ENCODE results near the gene RCOR1. TPM values are rescaled to one million over a fixed set of nuclear protein-coding genes. Genes with fewer than 3 reads are reported as not detected.

Gene RCOR1
- total and polyA plus RNA-seq, 8 donors = 33.2 to 80.3 (median 63.6) TPM

- intact Hi-C loops (cut with DNase I) = no loop called here
- H3K36me3 ChIP-seq = peaks cover 0 to 19% of the 10 kb centered on the region in 2 donors
- peaks cover 0 to 5% of the 10 kb centered on the region in 2 donors for H3K9me3 ChIP-seq
- TF ChIP-seq CTCF (IDR thresholded peaks at IDR 0.05) = no peak
- ATAC-seq (no peak), DNase-seq (no peak)
- no peaks in the 10 kb centered on the region for H3K4me1 ChIP-seq
- no peaks in the 10 kb centered on the region for H3K27me3 ChIP-seq
- H3K27ac ChIP-seq = no peak overlapping the region
- H3K4me3 ChIP-seq = no peak overlapping the region
Measured at GRCh38 chr14:102746634-102747438, 154.4 kb downstream of the RCOR1 start.

DNA sequence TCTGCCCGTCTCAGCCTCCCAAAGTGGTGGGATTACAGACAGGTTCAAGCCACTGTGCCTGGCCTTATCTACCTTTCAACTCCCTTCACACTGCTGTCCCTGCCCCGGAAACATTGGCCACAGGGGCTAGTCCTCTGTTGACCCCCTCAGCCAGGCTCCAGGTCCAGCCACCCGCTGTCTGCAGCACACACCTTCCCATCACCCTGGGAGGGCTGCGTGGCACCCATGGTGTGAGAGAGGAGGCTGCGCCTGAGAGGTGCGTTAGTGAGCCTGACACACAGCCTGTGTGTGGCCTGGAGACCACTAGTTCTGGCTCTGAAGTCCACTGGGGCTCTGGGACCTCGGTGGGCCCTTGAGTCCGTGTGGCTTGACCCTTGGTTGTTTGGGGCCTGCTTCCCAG, 156.4 kb downstream of the RCOR1 start:
- Histone ChIP-seq H3K27me3 (no peaks in the 10 kb centered on the region), H3K27ac (no peak overlapping the region), H3K4me3 (no peak overlapping the region), H3K9me3 (no peaks in the 10 kb centered on the region), H3K4me1 (no peaks in the 10 kb centered on the region), H3K36me3 (peaks cover 0 to 19% of the 10 kb centered on the region in 2 donors)
- ATAC-seq (no peak), DNase-seq (peak in 1 of 4 donors; percentile 61)
- TF ChIP-seq CTCF (IDR thresholded peaks at IDR 0.05) = no peak
- intact Hi-C loops (cut with DNase I) = no loop called here

- H3K36me3 ChIP-seq = peaks cover 0 to 19% of the 10 kb centered on the region in 2 donors
- intact Hi-C loops (cut with DNase I) = no loop called here
- H3K27ac ChIP-seq = no peak overlapping the region
- DNase-seq (peak in 1 of 4 donors; percentile 61), ATAC-seq (no peak)
- H3K4me3 ChIP-seq = no peak overlapping the region
- no peaks in the 10 kb centered on the region for H3K27me3 ChIP-seq
- no peaks in the 10 kb centered on the region for H3K4me1 ChIP-seq
- H3K9me3 ChIP-seq = no peaks in the 10 kb centered on the region
- TF ChIP-seq CTCF (IDR thresholded peaks at IDR 0.05) = no peak
Measured at GRCh38 chr14:102749393-102750305, 157.2 kb downstream of the RCOR1 start.

DNA sequence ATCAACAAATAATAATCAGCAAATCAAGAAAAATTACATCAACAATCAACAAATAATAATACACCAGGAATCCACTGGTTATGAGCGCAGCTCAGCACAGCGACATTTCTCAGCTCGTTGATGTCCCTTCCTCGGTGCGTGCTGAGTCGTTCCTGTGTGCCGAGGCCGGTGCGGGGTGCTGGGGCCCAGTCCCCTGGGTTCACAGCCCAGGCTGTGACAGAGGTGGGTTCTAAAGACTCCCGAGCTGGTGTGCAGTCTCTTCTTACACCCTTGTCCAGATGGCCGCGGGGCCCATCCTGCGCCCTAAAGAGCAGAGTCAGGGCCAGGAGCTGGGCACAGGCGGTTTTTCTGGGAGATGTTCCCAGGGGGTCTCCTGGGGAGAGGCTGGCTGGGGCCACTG, 157.9 kb downstream of the RCOR1 start:
- DNase-seq (peak in 1 of 4 donors; percentile 69), ATAC-seq (no peak)
- intact Hi-C loops (cut with DNase I) = no loop called here
- no peak overlapping the region for H3K4me3 ChIP-seq
- no peaks in the 10 kb centered on the region for H3K9me3 ChIP-seq
- H3K27me3 ChIP-seq = no peaks in the 10 kb centered on the region
- H3K36me3 ChIP-seq = peaks cover 0 to 13% of the 10 kb centered on the region in 2 donors
- no peak overlapping the region for H3K27ac ChIP-seq
- no peak for TF ChIP-seq CTCF (IDR thresholded peaks at IDR 0.05)
- H3K4me1 ChIP-seq = no peaks in the 10 kb centered on the region

DNA sequence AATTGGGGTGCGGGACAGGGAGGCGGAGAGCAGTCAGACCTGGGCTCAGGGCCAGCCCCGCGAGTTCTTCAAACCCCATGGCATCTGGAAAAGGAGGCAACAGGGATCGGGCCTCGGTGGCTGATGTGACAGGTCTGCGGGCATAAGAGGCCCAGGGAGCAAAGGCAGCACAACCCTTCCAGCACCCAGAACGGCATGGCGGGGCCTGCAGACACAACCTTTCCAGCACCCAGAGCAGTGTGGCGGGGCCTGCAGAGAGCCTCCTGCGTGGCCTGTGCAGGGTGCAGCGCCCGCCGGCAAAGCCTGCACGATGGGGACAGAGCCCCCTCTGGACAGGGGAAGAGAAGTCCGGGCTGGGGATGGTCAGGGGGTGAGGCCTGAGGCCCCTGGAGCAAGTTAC, 158.6 kb downstream of the RCOR1 start:
- intact Hi-C loops (cut with DNase I) = no loop called here
- peak in 1 of 4 donors; percentile 70 for DNase-seq
- no peak overlapping the region for H3K27ac ChIP-seq
- H3K9me3 ChIP-seq = no peaks in the 10 kb centered on the region
- H3K4me1 ChIP-seq = no peaks in the 10 kb centered on the region
- no peak for ATAC-seq
- H3K4me3 ChIP-seq = no peak overlapping the region
- no peaks in the 10 kb centered on the region for H3K27me3 ChIP-seq
- no peak for TF ChIP-seq CTCF (IDR thresholded peaks at IDR 0.05)
- peaks cover 0 to 13% of the 10 kb centered on the region in 2 donors for H3K36me3 ChIP-seq

Data from left lung (tissue), 10 donors.